Activated CD4-positive, CD25-positive, alpha-beta regulatory T cell treated with anti-CD3 and anti-CD28 coated beads, Interleukin-2, amount 50 U/mL, for 72 hours (primary cell): ENCODE measurements around the gene TBX21.
"Not testable (repeated sequence)": the region's sequence is repeated elsewhere in the genome, so short reads cannot be mapped to it uniquely, and the experiment has no call there.

Experiments
- DNase-seq: peaks from one replicate; pipeline ENCODE4 v3.0.0; 2021

Gene TBX21

GRCh38 chr17:47733674-47734410, 806 bp downstream of the TBX21 start:
- DNase-seq: no peak

- no peak for DNase-seq
These were observed 2.1 kb downstream of the TBX21 start for GRCh38 chr17:47735139-47735464.

DNA sequence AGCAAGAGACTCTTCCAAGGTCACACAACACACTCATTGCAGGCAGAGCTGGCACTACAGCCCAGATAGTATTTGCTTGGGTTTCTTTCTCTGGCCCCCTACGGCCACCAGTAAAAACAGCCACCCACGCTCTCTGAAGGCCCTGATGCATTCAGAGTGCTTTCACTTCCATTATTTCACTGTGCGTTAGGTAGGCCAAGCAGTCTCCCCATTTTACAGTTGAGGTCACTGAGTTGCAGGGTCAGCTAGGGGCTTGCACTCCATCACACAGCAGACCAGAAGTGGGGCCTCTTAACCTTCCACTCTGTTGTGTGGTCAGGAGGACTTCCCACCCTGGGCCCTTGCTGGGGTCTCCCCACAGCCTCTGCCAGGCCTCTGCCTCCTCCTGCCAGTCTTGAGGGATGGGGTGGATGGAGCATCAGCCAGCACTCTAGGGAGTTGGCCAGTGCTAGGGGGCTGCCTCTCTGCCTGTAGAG, 2.5 kb downstream of the TBX21 start:
- no peak for DNase-seq

DNA sequence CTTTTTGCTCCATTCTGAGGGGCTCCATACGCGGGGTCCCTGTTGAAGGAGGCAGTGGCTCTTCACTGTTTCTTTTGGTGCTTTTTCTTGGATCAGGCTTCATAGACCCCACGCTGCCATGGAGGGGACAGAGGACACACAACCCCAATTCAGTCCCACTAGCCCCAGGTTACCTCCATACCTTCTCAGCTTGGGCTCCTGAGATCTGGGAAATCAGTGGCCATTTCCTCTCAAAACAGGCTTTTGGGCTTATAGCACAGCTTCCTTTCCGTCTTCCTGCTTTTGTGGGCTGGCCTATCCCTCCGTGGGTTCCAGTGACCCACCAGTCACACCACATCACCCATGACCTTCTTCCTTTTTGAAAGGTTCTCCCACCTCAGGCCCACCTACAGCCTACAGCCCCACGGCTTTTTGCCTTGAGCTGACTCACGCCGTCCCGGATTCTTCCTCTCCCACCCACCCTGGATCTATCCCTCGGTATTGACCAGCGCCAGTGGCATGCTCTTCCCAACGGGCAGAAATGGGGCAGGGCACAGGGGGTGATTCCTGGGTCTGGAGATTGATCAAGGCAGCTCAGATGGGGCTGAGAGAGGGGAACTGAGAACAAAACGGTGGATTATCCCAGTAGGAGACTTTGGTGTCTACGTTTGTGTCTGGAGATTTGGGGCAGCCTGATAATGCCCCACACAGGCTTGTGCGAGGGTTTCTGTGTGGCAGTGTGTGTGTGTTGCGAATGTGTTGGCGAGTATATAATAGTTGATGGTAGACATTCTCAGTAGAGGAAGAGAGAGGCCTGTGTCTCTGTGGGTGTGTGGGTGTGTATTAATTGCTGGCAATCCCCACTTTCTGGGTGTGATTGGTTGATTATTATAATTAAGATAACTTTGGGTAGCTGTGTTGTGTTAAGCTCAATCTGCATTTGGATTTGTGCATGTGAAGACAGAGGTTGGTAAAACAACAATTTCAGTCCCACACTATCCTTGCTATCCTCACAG, 3.8 kb downstream of the TBX21 start:
- DNase-seq: no peak

DNA sequence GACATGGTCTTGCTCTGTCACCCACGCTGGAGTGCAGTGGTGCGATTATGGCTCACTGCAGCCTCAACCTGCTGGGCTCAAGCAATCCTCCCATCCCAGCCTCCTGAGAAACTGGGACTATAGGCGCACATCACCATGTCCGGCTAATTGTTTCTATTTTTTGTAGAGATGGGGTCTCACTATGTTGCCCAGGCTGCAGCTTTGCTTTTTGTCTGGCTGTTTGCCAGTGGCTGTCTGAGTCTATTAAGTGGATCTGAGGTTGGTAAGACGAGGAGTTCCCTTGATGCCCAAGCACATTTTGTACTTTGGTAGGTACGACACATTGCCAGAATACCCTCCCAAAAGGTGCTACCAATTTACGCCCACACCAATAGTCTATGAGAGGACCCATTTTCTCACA, 5.1 kb downstream of the TBX21 start:
- no peak for DNase-seq

- no peak for DNase-seq
These were observed 6.1 kb downstream of the TBX21 start for GRCh38 chr17:47739150-47739549.

DNA sequence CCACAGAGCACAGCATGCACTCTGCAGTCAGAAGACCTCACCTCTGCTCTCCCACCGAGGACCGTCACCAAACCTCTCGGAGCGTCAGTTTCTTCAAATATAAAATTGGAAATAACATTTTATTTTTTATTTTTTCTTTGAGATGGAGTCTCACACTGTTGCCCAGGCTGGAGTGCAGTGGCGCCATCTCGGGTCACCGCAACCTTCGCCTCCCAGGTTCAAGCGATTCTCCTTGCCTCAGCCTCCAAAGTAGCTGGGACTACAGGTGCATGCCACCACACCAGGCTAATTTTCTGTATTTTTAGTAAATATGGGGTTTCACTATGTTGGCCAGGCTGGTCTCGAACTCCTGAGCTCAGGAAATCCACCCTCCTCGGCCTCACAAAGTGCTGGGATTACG, 6.9 kb downstream of the TBX21 start:
- DNase-seq: not testable (repeated sequence)

DNA sequence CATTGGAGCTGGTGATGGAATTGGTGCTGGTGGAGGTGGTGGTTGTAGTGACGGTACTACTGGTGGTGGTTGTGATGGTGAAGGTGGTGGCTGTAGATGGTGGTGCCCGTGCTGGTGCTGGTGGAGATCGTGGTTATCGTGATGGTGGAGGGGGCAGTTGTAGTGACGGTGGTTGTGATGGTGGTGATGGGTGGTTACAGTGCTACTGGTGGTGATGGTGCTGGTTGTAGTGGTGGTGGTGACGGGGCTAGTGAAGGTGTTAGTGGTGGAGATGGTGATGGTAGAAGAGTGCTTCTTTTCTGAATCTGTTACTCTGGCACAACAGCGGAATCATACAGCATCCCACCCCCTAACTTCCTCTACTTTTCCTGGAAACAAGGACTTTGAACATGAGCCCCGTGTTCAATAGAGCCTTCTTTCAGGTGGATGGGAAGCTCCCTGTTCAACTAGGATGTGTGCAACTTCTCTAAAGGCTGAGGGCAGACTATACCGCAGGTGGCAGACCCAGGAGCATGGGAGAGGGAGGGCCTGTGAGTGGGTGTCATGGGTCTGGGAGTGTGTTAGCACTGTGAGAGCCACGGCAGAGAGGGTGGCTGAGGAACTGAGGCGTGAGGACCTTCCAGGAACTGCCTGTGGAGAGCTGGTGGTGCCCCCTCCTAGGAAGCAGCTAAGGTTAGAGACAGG, 8.2 kb downstream of the TBX21 start:
- no peak for DNase-seq

DNA sequence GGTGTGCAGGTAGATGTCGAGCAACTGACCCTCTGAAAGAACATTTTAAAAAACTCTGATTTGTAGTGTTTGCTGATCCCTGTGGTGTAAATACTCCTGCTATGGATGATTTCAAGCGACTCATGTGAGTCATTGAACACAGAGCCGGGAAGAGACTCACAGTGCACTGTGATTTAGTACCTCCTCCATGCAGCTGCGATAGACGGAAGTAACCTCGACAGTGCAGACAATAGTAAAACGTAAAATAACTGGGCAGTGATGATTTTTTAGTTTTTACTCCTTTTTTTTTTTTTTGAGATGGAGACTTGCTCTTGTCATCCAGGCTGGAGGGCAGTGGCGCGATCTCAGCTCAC, 8.7 kb downstream of the TBX21 start:
- no peak for DNase-seq

GRCh38 chr17:47742319-47743181, 9.5 kb downstream of the TBX21 start:
- peak; percentile 52 for DNase-seq

GRCh38 chr17:47744168-47745036, 11.4 kb downstream of the TBX21 start:
- DNase-seq: no peak

DNA sequence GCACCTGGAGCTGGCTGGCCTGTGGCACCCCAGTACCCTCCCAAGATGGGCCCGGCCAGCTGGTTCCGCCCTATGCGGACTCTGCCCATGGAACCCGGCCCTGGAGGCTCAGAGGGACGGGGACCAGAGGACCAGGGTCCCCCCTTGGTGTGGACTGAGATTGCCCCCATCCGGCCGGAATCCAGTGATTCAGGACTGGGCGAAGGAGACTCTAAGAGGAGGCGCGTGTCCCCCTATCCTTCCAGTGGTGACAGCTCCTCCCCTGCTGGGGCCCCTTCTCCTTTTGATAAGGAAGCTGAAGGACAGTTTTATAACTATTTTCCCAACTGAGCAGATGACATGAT, 12.0 kb downstream of the TBX21 start:
- DNase-seq: no peak

- DNase-seq: no peak
These were observed 18.4 kb downstream of the TBX21 start for GRCh38 chr17:47751471-47751870.

GRCh38 chr17:47757386-47757785, 24.4 kb downstream of the TBX21 start:
- no peak for DNase-seq

- DNase-seq: no peak
These were observed 27.5 kb downstream of the TBX21 start for GRCh38 chr17:47760409-47761140.

GRCh38 chr17:47762728-47763127, 29.7 kb downstream of the TBX21 start:
- DNase-seq: no peak

DNA sequence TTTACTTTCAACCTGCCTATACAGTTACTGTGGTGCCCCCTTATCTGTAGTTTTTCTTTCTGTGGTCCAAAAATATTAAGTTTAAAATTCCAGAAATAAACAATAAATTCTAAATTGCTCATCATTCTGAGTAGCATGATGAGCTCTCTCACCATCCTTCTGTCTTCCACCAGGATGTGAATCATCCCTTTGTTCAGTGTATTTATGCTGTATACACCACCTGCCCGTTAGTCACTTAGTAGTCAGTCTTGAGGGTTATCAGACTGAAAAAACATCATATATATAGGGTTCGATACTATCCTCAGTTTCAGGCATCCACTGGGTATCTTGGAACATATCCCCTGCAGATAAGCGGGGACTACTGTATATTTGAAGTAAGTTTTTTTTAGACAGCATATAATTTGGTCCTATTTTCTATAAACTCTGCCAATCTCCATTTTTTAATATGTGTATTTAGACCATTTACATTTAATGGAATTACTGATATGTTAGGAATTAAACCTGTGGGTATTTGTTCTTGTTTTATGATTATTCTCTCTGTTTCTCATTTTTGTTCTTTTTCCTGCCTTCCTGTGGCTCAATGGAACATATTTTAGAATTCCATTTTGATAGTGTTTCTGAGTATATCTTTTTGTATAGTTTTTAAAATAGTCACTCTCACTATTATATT, 31.0 kb downstream of the TBX21 start:
- DNase-seq: no peak

GRCh38 chr17:47773649-47774048, 40.6 kb downstream of the TBX21 start:
- DNase-seq: not testable (repeated sequence)

- DNase-seq: no peak
These were observed 41.3 kb downstream of the TBX21 start for GRCh38 chr17:47774331-47774730.

GRCh38 chr17:47774987-47775580, 42.0 kb downstream of the TBX21 start:
- DNase-seq: no peak
